AML-193 (cell line): ENCODE data around the gene IER3IP1.
A peak's percentile ranks its signal among the peaks of the same experiment; 100 is the strongest.
"Not testable (repeated sequence)": the region's sequence is repeated elsewhere in the genome, so short reads cannot be mapped to it uniquely, and the experiment has no call there.

Source experiments
- DNase-seq, 2 experiments: peaks; one replicate each; lab custom pipeline; 2025; lab: John Stamatoyannopoulos, UW

The IER3IP1 gene

GRCh38 chr18:47175898-47176575 lies at the start of gene IER3IP1:
Gene IER3IP1 (minus strand): TSS chr18:47176364. CDS start chr18:47176277, 87 bp downstream.
- DNase-seq = peak; percentile 86 to 87

- DNase-seq = peak; percentile 33 to 51
Observed at GRCh38 chr18:47215554-47216138, 39.5 kb upstream of the IER3IP1 start.

GRCh38 chr18:47209171-47209570 lies 33.0 kb upstream of the IER3IP1 start:
- DNase-seq = peak in 1 of 2 experiments; percentile 2

GRCh38 chr18:47206945-47207637 lies 30.9 kb upstream of the IER3IP1 start:
- no peak for DNase-seq

GRCh38 chr18:47204908-47205522 lies 28.9 kb upstream of the IER3IP1 start:
- peak; percentile 22 to 55 for DNase-seq

- DNase-seq = no peak
Observed at GRCh38 chr18:47203626-47204464, 27.7 kb upstream of the IER3IP1 start.

GRCh38 chr18:47195961-47196360 lies 19.8 kb upstream of the IER3IP1 start:
- not testable (repeated sequence) for DNase-seq

- DNase-seq = no peak
Observed at GRCh38 chr18:47191961-47192360, 15.8 kb upstream of the IER3IP1 start.

- DNase-seq = no peak
Observed at GRCh38 chr18:47187721-47188120, 11.6 kb upstream of the IER3IP1 start.

- DNase-seq = no peak
Observed at GRCh38 chr18:47184419-47185050, 8.4 kb upstream of the IER3IP1 start.

- DNase-seq = not testable (repeated sequence)
Observed at GRCh38 chr18:47182156-47182555, 6.0 kb upstream of the IER3IP1 start.

GRCh38 chr18:47180765-47181164 lies 4.6 kb upstream of the IER3IP1 start:
- no peak for DNase-seq

GRCh38 chr18:47179520-47179919 lies 3.4 kb upstream of the IER3IP1 start:
- no peak for DNase-seq

GRCh38 chr18:47175283-47175897 lies 774 bp downstream of the IER3IP1 start:
- DNase-seq = no peak

- no peak for DNase-seq
Observed at GRCh38 chr18:47174545-47175116, 1.5 kb downstream of the IER3IP1 start.

GRCh38 chr18:47172476-47172875 lies 3.7 kb downstream of the IER3IP1 start:
- DNase-seq = no peak

GRCh38 chr18:47168913-47169312 lies 7.3 kb downstream of the IER3IP1 start:
- DNase-seq = no peak

GRCh38 chr18:47168509-47168908 lies 7.7 kb downstream of the IER3IP1 start:
- DNase-seq = no peak

- DNase-seq = no peak
Observed at GRCh38 chr18:47166294-47166693, 9.9 kb downstream of the IER3IP1 start.

GRCh38 chr18:47163241-47163640 lies 12.9 kb downstream of the IER3IP1 start:
- no peak for DNase-seq
